ENCODE measurements around the gene TAOK2.

The TAOK2 gene

GRCh38 chr16:29995911-29996765 lies 22.5 kb downstream of the TAOK2 start, which contains the start of gene INO80E:
INO80E (plus strand) TSS chr16:29996241; CDS start chr16:29996311, 70 bp downstream.
- H3K4me3 ChIP-seq (ENCODE audit: low read depth, low read length), result peak within 1 kb of the TSS; percentile 93
- in situ Hi-C loops (cut with HindIII; ENCODE audit: low sequenced_read_pairs), result no loop called here
- DNase-seq (ENCODE audit: low read depth), result peak; percentile 79
- no peak for TF ChIP-seq CTCF (IDR thresholded peaks at IDR 0.05; ENCODE audit: low read depth, low read length, missing control alignments)

- peak overlapping the region; percentile 93 for H3K4me3 ChIP-seq (ENCODE audit: low read depth, low read length)
- in situ Hi-C loops (cut with HindIII; ENCODE audit: low sequenced_read_pairs), result no loop called here
- TF ChIP-seq CTCF (IDR thresholded peaks at IDR 0.05; ENCODE audit: low read depth, low read length, missing control alignments), result no peak
- DNase-seq (ENCODE audit: low read depth), result no peak
Observed at GRCh38 chr16:29996766-29997250, 23.1 kb downstream of the TAOK2 start.

- in situ Hi-C loops (cut with HindIII; ENCODE audit: low sequenced_read_pairs), result no loop called here
- DNase-seq (ENCODE audit: low read depth), result no peak
- TF ChIP-seq CTCF (IDR thresholded peaks at IDR 0.05; ENCODE audit: low read depth, low read length, missing control alignments), result no peak
- H3K4me3 ChIP-seq (ENCODE audit: low read depth, low read length), result no peak overlapping the region
Observed at GRCh38 chr16:29999605-30000004, 25.9 kb downstream of the TAOK2 start.

- in situ Hi-C loops (cut with HindIII; ENCODE audit: low sequenced_read_pairs), result no loop called here
- no peak for TF ChIP-seq CTCF (IDR thresholded peaks at IDR 0.05; ENCODE audit: low read depth, low read length, missing control alignments)
Observed at GRCh38 chr16:30000735-30001631, 27.3 kb downstream of the TAOK2 start.

GRCh38 chr16:30002614-30003346 lies 29.1 kb downstream of the TAOK2 start:
- DNase-seq (ENCODE audit: low read depth), result no peak
- in situ Hi-C loops (cut with HindIII; ENCODE audit: low sequenced_read_pairs), result no loop called here
- no peak overlapping the region for H3K4me3 ChIP-seq (ENCODE audit: low read depth, low read length)
- TF ChIP-seq CTCF (IDR thresholded peaks at IDR 0.05; ENCODE audit: low read depth, low read length, missing control alignments), result no peak

More at GRCh38 chr16:30000735-30001631, 27.3 kb downstream of the TAOK2 start:
- no peak overlapping the region for H3K4me3 ChIP-seq (ENCODE audit: low read depth, low read length)
- DNase-seq (ENCODE audit: low read depth), result no peak

Data from astrocyte of the cerebellum (primary cell).